T-cell (primary cell): Measurements from ENCODE around the gene CAPRIN1. TPM values are rescaled to one million over a fixed set of nuclear protein-coding genes. Genes with fewer than 3 reads are reported as not detected.

Experiments
- ATAC-seq, 4 experiments: fragments of 200-7000 bp in 3 of 4; fragments of 150-1000 bp in 1 of 4; cut with Tn5 transposase; replicated peaks in 1 of 4; 1 replicate in 3 of 4; 2 replicates in 1 of 4; pipeline ENCODE4 v1.10.0; 2021; ENCODE audit warnings: moderate library complexity in 3 of 4, mild to moderate bottlenecking in 2 of 4, moderate number of reproducible peaks in 1 of 4
- CTCF ChIA-PET, 2 donors: fragments of 300-600 bp; sonication (Branson Sonifier 250); formaldehyde crosslinking; loops; one replicate each; lab custom pipeline; 2022; ENCODE audit warnings: antibody characterized with exemption in 2 of 2; lab: Charles Lee
- POLR2A ChIA-PET, 2 donors: fragments of 300-600 bp; sonication (Branson Sonifier 250); formaldehyde crosslinking; loops; one replicate each; lab custom pipeline; 2022; ENCODE audit warnings: antibody characterized with exemption in 2 of 2; lab: Charles Lee
- DNase-seq, 35 experiments: peaks; one replicate each; pipeline versions ENCODE4 v3.0.0 to v3.0.0-alpha.2; 2013 to 2023
- H3K27ac ChIP-seq: one replicate; pipeline ENCODE4 v1.5.1; 2013; ENCODE audit warnings: low read length
- H3K27me3 ChIP-seq, 2 experiments: replicated peaks in 1 of 2; 1 replicate in 1 of 2; 2 replicates in 1 of 2; pipeline versions ENCODE4 v1.6.1 to v1.7.0; 2013; ENCODE audit warnings: low read length in 1 of 2, mixed read lengths in 1 of 2; ENCODE audit not compliant: control insufficient read depth in 2 of 2, insufficient read depth in 2 of 2; ENCODE audit errors: extremely low read depth in 1 of 2
- H3K36me3 ChIP-seq, 2 donors: 1 replicate in 1 of 2; 2 replicates in 1 of 2; pipeline versions ENCODE4 v1.6.1 to v1.7.0; 2013; ENCODE audit warnings: low read length in 1 of 2; ENCODE audit not compliant: control insufficient read depth in 2 of 2, insufficient read depth in 1 of 2; ENCODE audit errors: extremely low read depth in 1 of 2
- H3K4me1 ChIP-seq, 2 experiments: 1 replicate in 1 of 2; 2 replicates in 1 of 2; pipeline versions ENCODE4 v1.6.1 to v1.7.0; 2013; ENCODE audit warnings: low read length in 2 of 2, mixed read lengths in 1 of 2; ENCODE audit not compliant: insufficient read depth in 2 of 2, control insufficient read depth in 1 of 2; ENCODE audit errors: extremely low read depth in 1 of 2
- H3K4me3 ChIP-seq, 2 donors: 1 replicate in 1 of 2; 2 replicates in 1 of 2; pipeline versions ENCODE4 v1.5.1 to v1.7.0; 2013; ENCODE audit warnings: mild to moderate bottlenecking in 2 of 2, low read length in 1 of 2, moderate library complexity in 1 of 2; ENCODE audit not compliant: control insufficient read depth in 1 of 2; ENCODE audit errors: extremely low read depth in 1 of 2
- H3K9me3 ChIP-seq: 2 replicates; pipeline ENCODE4 v1.7.0; 2013
- H3K27ac Mint-ChIP-seq, 2 donors: one replicate each; pipeline ENCODE4 v1.8.0; 2020 to 2021; ENCODE audit warnings: mild to moderate bottlenecking in 2 of 2, mixed read lengths in 2 of 2
- H3K27me3 Mint-ChIP-seq, 2 donors: one replicate each; pipeline ENCODE4 v1.8.0; 2021 to 2022; ENCODE audit warnings: mixed read lengths in 2 of 2
- H3K36me3 Mint-ChIP-seq: one replicate; pipeline ENCODE4 v1.8.0; 2021; ENCODE audit warnings: mixed read lengths
- H3K4me1 Mint-ChIP-seq, 3 donors: one replicate each; pipeline ENCODE4 v1.8.0; 2020 to 2022; ENCODE audit warnings: mixed read lengths in 3 of 3, mild to moderate bottlenecking in 1 of 3
- H3K4me3 Mint-ChIP-seq, 3 donors: one replicate each; pipeline ENCODE4 v1.8.0; 2020 to 2022; ENCODE audit warnings: mild to moderate bottlenecking in 3 of 3, mixed read lengths in 3 of 3, moderate library complexity in 3 of 3
- H3K9me3 Mint-ChIP-seq, 3 donors: one replicate each; pipeline ENCODE4 v1.8.0; 2020 to 2022; ENCODE audit warnings: mixed read lengths in 3 of 3
- WGBS: methylation state at CpG from one replicate; pipeline ENCODE4 v1.1.5; 2013; ENCODE audit warnings: missing lambda C conversion rate; ENCODE audit not compliant: insufficient coverage; 5-methylcytosine and 5-hydroxymethylcytosine counted together
- total RNA-seq, 35 experiments: library from RNA in 6 of 35; stranded (reverse) in 6 of 35; fragments of 120-200 nt in 1 of 35; gene quantifications; one replicate each; pipeline versions ENCODE4 v1.2.1 to v1.2.4 and lab custom pipeline; 2013 to 2026

Gene CAPRIN1
- total RNA-seq, 5 donors from 2014 or later (not counting 1 experiment from before 2014, with no cell fraction given), result 106 to 148 (median 143) TPM

GRCh38 chr11:34145847-34146381 is 94.4 kb downstream of the CAPRIN1 start:
- Histone ChIP-seq H3K27me3 (no peaks in the 10 kb centered on the region), H3K36me3 (peaks cover 28 to 97% of the 10 kb centered on the region in 2 donors), H3K4me1 (no peaks in the 10 kb centered on the region), H3K9me3 (no peaks in the 10 kb centered on the region), H3K4me3 (no peak overlapping the region), H3K27ac (no peak overlapping the region)
- 96% methylated on average over 5 of the region's 8 CpGs for WGBS
- H3K9me3 Mint-ChIP-seq, result no peaks in the 10 kb centered on the region
- no peak overlapping the region for H3K4me3 Mint-ChIP-seq
- no peak for ATAC-seq
- ChIA-PET CTCF (no interaction called here), POLR2A (interaction anchor here in 1 of 2 donors (0.6 kb wide), 1 partner anchor 1842 kb away, joined by 4 read pairs; no protein-coding TSS in a partner anchor)
- H3K36me3 Mint-ChIP-seq, result peaks cover 63% of the 10 kb centered on the region
- no peaks in the 10 kb centered on the region for H3K4me1 Mint-ChIP-seq
- DNase-seq, result no peak
- H3K27me3 Mint-ChIP-seq, result no peaks in the 10 kb centered on the region
- no peak overlapping the region for H3K27ac Mint-ChIP-seq

- H3K9me3 Mint-ChIP-seq, result no peaks in the 10 kb centered on the region
- Histone ChIP-seq H3K27me3 (no peaks in the 10 kb centered on the region), H3K9me3 (no peaks in the 10 kb centered on the region), H3K36me3 (peaks cover 27 to 92% of the 10 kb centered on the region in 2 donors), H3K27ac (no peak overlapping the region), H3K4me3 (no peak overlapping the region), H3K4me1 (no peaks in the 10 kb centered on the region)
- no peak for DNase-seq
- H3K4me1 Mint-ChIP-seq, result no peaks in the 10 kb centered on the region
- ChIA-PET CTCF (no interaction called here), POLR2A (interaction anchor here in 1 of 2 donors (0.6 kb wide), 1 partner anchor 1842 kb away, joined by 4 read pairs; no protein-coding TSS in a partner anchor)
- no peak overlapping the region for H3K4me3 Mint-ChIP-seq
- H3K27me3 Mint-ChIP-seq, result no peaks in the 10 kb centered on the region
- ATAC-seq, result no peak
- 94% methylated on average over 7 of the region's 12 CpGs for WGBS
- peaks cover 58% of the 10 kb centered on the region for H3K36me3 Mint-ChIP-seq
- H3K27ac Mint-ChIP-seq, result no peak overlapping the region
Measured at GRCh38 chr11:34146411-34146810, 94.9 kb downstream of the CAPRIN1 start.

GRCh38 chr11:34146866-34147265 is 95.3 kb downstream of the CAPRIN1 start:
- POLR2A ChIA-PET, result no interaction called here
- CTCF ChIA-PET, result no interaction called here
- Mint-ChIP-seq H3K27me3 (no peaks in the 10 kb centered on the region), H3K9me3 (no peaks in the 10 kb centered on the region), H3K4me1 (no peaks in the 10 kb centered on the region), H3K4me3 (no peak overlapping the region), H3K36me3 (peaks cover 55% of the 10 kb centered on the region), H3K27ac (no peak overlapping the region)
- DNase-seq (no peak), ATAC-seq (no peak)
- no peaks in the 10 kb centered on the region for H3K4me1 ChIP-seq
- peaks cover 23 to 87% of the 10 kb centered on the region in 2 donors for H3K36me3 ChIP-seq
- 93% methylated on average over 3 of the region's 5 CpGs for WGBS
- H3K4me3 ChIP-seq, result no peak overlapping the region
- no peak overlapping the region for H3K27ac ChIP-seq
- no peaks in the 10 kb centered on the region for H3K9me3 ChIP-seq
- H3K27me3 ChIP-seq, result no peaks in the 10 kb centered on the region

GRCh38 chr11:34147581-34147980 is 96.0 kb downstream of the CAPRIN1 start:
- 90% methylated on average over 4 of the region's 8 CpGs for WGBS
- Mint-ChIP-seq H3K4me3 (no peak overlapping the region), H3K36me3 (peaks cover 51% of the 10 kb centered on the region), H3K4me1 (no peaks in the 10 kb centered on the region), H3K27me3 (no peaks in the 10 kb centered on the region), H3K9me3 (no peaks in the 10 kb centered on the region), H3K27ac (no peak overlapping the region)
- Histone ChIP-seq H3K27me3 (no peaks in the 10 kb centered on the region), H3K27ac (no peak overlapping the region), H3K4me3 (no peak overlapping the region), H3K9me3 (no peaks in the 10 kb centered on the region), H3K36me3 (peaks cover 23 to 80% of the 10 kb centered on the region in 2 donors), H3K4me1 (no peaks in the 10 kb centered on the region)
- POLR2A ChIA-PET, result no interaction called here
- ATAC-seq (no peak), DNase-seq (no peak)
- CTCF ChIA-PET, result interaction anchor here in 1 of 2 donors (0.6 kb wide), 1 partner anchor 1343 kb away, joined by 3 read pairs; no protein-coding TSS in a partner anchor

DNA sequence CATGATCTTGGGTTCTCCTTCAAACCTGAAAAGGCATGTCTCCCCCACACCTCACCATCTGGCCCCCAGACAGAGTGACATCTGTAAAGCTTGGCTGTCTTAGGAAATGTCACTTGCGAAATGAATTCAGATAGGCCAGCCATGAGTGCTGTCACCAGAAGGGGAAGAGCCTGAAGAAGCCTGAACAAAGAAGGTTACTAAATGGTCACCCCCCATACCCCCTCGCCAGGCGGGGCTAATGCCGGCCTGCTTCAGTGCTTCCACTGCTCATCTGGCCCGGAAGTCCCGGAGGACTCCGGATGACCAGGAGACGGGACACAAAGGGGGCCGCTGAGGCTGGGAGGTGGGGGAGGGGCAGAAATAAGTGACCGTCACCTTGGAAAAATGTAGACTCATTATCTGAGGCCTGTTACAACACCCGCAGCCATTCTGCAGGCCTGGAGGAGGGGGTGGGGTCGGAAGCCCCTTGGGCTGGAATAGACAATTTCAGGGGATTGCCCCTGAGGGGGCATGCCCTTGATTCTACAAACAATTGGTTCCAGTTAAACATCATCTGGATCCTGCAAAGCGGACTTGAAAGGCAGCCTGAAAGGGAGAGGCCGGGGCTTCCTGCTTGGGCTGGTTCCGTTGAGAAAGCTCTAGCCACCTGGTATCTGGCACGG is 97.1 kb downstream of the CAPRIN1 start:
- H3K27me3 Mint-ChIP-seq, result no peaks in the 10 kb centered on the region

GRCh38 chr11:34149274-34149673 is 97.7 kb downstream of the CAPRIN1 start:
- Histone ChIP-seq H3K27ac (no peak overlapping the region), H3K36me3 (peaks cover 14 to 64% of the 10 kb centered on the region in 2 donors), H3K4me3 (no peak overlapping the region), H3K27me3 (no peaks in the 10 kb centered on the region), H3K9me3 (no peaks in the 10 kb centered on the region), H3K4me1 (no peaks in the 10 kb centered on the region)
- no peak for ATAC-seq
- DNase-seq, result no peak
- H3K4me3 Mint-ChIP-seq, result no peak overlapping the region
- CTCF ChIA-PET, result interaction anchor here in 1 of 2 donors (1.0 kb wide), 1 partner anchor 343 kb away, joined by 3 read pairs; no protein-coding TSS in a partner anchor
- H3K36me3 Mint-ChIP-seq, result peaks cover 40% of the 10 kb centered on the region
- H3K27me3 Mint-ChIP-seq, result no peaks in the 10 kb centered on the region
- WGBS, result 100% methylated on average over 4 of the region's 7 CpGs
- H3K9me3 Mint-ChIP-seq, result no peaks in the 10 kb centered on the region
- POLR2A ChIA-PET, result no interaction called here
- H3K27ac Mint-ChIP-seq, result no peak overlapping the region
- H3K4me1 Mint-ChIP-seq, result peaks cover 0 to 11% (median 5%) of the 10 kb centered on the region in 3 donors

More for the DNA sequence above, 97.1 kb downstream of the CAPRIN1 start:
- Mint-ChIP-seq H3K9me3 (no peaks in the 10 kb centered on the region), H3K4me3 (no peak overlapping the region), H3K27ac (no peak overlapping the region), H3K36me3 (peaks cover 40% of the 10 kb centered on the region), H3K4me1 (peaks cover 0 to 11% (median 4%) of the 10 kb centered on the region in 3 donors)
- ChIA-PET CTCF (no interaction called here), POLR2A (no interaction called here)
- no peaks in the 10 kb centered on the region for H3K9me3 ChIP-seq
- peaks cover 14 to 70% of the 10 kb centered on the region in 2 donors for H3K36me3 ChIP-seq
- no peaks in the 10 kb centered on the region for H3K4me1 ChIP-seq
- no peaks in the 10 kb centered on the region for H3K27me3 ChIP-seq
- 100% methylated on average over 4 of the region's 16 CpGs for WGBS
- no peak overlapping the region for H3K4me3 ChIP-seq
- no peak overlapping the region for H3K27ac ChIP-seq
- ATAC-seq (no peak), DNase-seq (no peak)
